ENCODE data around the gene BBS9. TPM values are rescaled to one million over a fixed set of nuclear protein-coding genes. Genes with fewer than 3 reads are reported as not detected.

The BBS9 gene
- total RNA-seq, 4 donors from 2014 or later, result 8.6 to 22.5 (median 15.8) TPM

- Histone ChIP-seq H3K4me1 (peaks cover 0 to 5% (median 0%) of the 10 kb centered on the region in 4 donors), H3K9me3 (no peaks in the 10 kb centered on the region), H3K27ac (no peak overlapping the region), H3K4me3 (no peak overlapping the region), H3K27me3 (no peaks in the 10 kb centered on the region), H3K36me3 (no peaks in the 10 kb centered on the region)
- in situ Hi-C loops (cut with MboI; ENCODE audit: low pct_ligation_motif_present in 1 of 4, low pct_unique_long_range_greater_than_20kb in 1 of 4, low sequenced_read_pairs in 3 of 4) (loop anchor here in 1 of 4 donors (25.0 kb wide), 1 partner anchor 742 kb away; no protein-coding TSS in a partner anchor), intact Hi-C loops (cut with DNase I; ENCODE audit: low total_unique reads) (no loop called here)
- TF ChIP-seq EP300 (IDR thresholded peaks at IDR 0.05; ENCODE audit: low read depth), result no peak
- no peak for TF ChIP-seq CTCF (IDR thresholded peaks at IDR 0.05)
- TF ChIP-seq POLR2A (IDR thresholded peaks at IDR 0.05), result no peak
- TF ChIP-seq POLR2AphosphoS5 (IDR thresholded peaks at IDR 0.05), result no peak
- WGBS, 2 donors (ENCODE audit: low coverage in 1 of 2), result 78 to 87% methylated on average over 2 of the region's 2 CpGs
- no peak for DNase-seq
These were observed 65.9 kb downstream of the BBS9 start for GRCh38 chr7:33195264-33195663.

GRCh38 chr7:33196221-33196620 lies 66.9 kb downstream of the BBS9 start:
- DNase-seq, result no peak
- in situ Hi-C loops (cut with MboI; ENCODE audit: low pct_ligation_motif_present in 1 of 4, low pct_unique_long_range_greater_than_20kb in 1 of 4, low sequenced_read_pairs in 3 of 4), result loop anchor here in 1 of 4 donors (25.0 kb wide), 1 partner anchor 741 kb away; no protein-coding TSS in a partner anchor

GRCh38 chr7:33200282-33200681 lies 70.9 kb downstream of the BBS9 start:
- Histone ChIP-seq H3K9me3 (no peaks in the 10 kb centered on the region), H3K4me1 (no peaks in the 10 kb centered on the region), H3K27ac (no peak overlapping the region), H3K4me3 (no peak overlapping the region), H3K27me3 (no peaks in the 10 kb centered on the region), H3K36me3 (no peaks in the 10 kb centered on the region)
- DNase-seq, result no peak
- intact Hi-C loops (cut with DNase I; ENCODE audit: low total_unique reads) (no loop called here), in situ Hi-C loops (cut with MboI; ENCODE audit: low pct_ligation_motif_present in 1 of 4, low pct_unique_long_range_greater_than_20kb in 1 of 4, low sequenced_read_pairs in 3 of 4) (no loop called here)
- TF ChIP-seq CTCF (IDR thresholded peaks at IDR 0.05) (no peak), EP300 (IDR thresholded peaks at IDR 0.05; ENCODE audit: low read depth) (no peak), POLR2A (IDR thresholded peaks at IDR 0.05) (no peak), POLR2AphosphoS5 (IDR thresholded peaks at IDR 0.05) (no peak)
- 88 to 89% methylated on average over 1 of the region's 1 CpG for WGBS, 2 donors (ENCODE audit: low coverage in 1 of 2)

More at GRCh38 chr7:33196221-33196620, 66.9 kb downstream of the BBS9 start:
- H3K27ac ChIP-seq, result no peak overlapping the region
- peaks cover 0 to 2% (median 0%) of the 10 kb centered on the region in 4 donors for H3K4me1 ChIP-seq
- intact Hi-C loops (cut with DNase I; ENCODE audit: low total_unique reads), result no loop called here
- 87 to 90% methylated on average over 2 of the region's 2 CpGs for WGBS, 2 donors (ENCODE audit: low coverage in 1 of 2)
- H3K36me3 ChIP-seq, result no peaks in the 10 kb centered on the region
- H3K4me3 ChIP-seq, result no peak overlapping the region
- H3K27me3 ChIP-seq, result no peaks in the 10 kb centered on the region
- no peak for TF ChIP-seq POLR2A (IDR thresholded peaks at IDR 0.05)
- no peak for TF ChIP-seq CTCF (IDR thresholded peaks at IDR 0.05)
- no peak for TF ChIP-seq EP300 (IDR thresholded peaks at IDR 0.05; ENCODE audit: low read depth)
- no peak for TF ChIP-seq POLR2AphosphoS5 (IDR thresholded peaks at IDR 0.05)
- H3K9me3 ChIP-seq, result no peaks in the 10 kb centered on the region

GRCh38 chr7:33201821-33202220 lies 72.5 kb downstream of the BBS9 start:
- TF ChIP-seq POLR2AphosphoS5 (IDR thresholded peaks at IDR 0.05), result no peak
- no peak for TF ChIP-seq POLR2A (IDR thresholded peaks at IDR 0.05)
- TF ChIP-seq EP300 (IDR thresholded peaks at IDR 0.05; ENCODE audit: low read depth), result no peak
- TF ChIP-seq CTCF (IDR thresholded peaks at IDR 0.05), result no peak
- no peak overlapping the region for H3K27ac ChIP-seq
- H3K27me3 ChIP-seq, result no peaks in the 10 kb centered on the region
- intact Hi-C loops (cut with DNase I; ENCODE audit: low total_unique reads) (no loop called here), in situ Hi-C loops (cut with MboI; ENCODE audit: low pct_ligation_motif_present in 1 of 4, low pct_unique_long_range_greater_than_20kb in 1 of 4, low sequenced_read_pairs in 3 of 4) (no loop called here)
- WGBS, 2 donors (ENCODE audit: low coverage in 1 of 2), result 91 to 100% methylated on average over 2 of the region's 2 CpGs
- no peak overlapping the region for H3K4me3 ChIP-seq
- DNase-seq, result no peak
- no peaks in the 10 kb centered on the region for H3K36me3 ChIP-seq
- H3K4me1 ChIP-seq, result no peaks in the 10 kb centered on the region
- no peaks in the 10 kb centered on the region for H3K9me3 ChIP-seq
